22Rv1 (cell line): Measurements from ENCODE around the gene ATP2B2.

Source experiments
- ZFX ChIP-seq: fragments of 450-650 bp; IDR thresholded peaks from 2 replicates; pipeline ENCODE4 v1.6.1; 2017; ENCODE audit warnings: antibody characterized with exemption, borderline replicate concordance
- TF ChIP-seq, protein P1 (sequence below): fragments of 450-650 bp; IDR thresholded peaks from 2 replicates; pipeline ENCODE4 v1.5.1; 2017; ENCODE audit warnings: mild to moderate bottlenecking

DNA sequence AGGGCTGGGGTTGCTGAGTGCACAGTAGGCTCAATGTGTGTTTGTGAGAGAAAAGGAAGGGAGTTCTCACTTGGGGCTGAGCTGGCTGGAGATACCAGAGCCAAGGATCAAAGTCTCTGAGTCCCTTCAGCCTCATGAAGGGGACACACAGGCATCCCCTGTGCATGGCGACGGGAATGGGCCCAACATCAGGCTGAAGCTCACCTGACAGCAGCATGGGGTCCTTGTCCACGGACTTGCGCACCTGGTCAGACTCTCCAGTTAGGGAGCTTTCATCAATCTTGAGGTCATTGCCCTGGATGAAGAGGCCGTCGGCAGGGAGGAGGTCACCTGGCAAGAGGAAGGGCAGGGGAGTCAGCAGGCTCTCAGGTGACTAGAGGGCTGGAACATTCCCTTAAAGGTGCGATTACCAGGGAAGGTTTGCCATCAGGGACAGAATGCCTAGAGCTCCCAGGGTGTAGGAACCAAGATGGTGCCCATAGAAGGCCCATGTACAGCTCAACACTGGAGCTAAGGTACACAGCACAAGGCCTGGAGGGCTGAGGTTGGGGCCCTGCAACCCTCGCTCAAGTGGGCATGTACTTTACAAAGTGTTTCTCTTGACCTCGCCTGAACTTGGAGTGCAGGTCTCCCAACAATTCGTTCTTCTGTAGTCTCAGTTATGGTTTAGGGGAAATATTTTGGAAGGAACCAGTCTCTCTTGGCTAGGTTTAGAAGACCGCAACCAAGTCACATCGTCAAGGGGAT lies 104.5 kb downstream of the ATP2B2 start:
- TF ChIP-seq, protein P1, sequence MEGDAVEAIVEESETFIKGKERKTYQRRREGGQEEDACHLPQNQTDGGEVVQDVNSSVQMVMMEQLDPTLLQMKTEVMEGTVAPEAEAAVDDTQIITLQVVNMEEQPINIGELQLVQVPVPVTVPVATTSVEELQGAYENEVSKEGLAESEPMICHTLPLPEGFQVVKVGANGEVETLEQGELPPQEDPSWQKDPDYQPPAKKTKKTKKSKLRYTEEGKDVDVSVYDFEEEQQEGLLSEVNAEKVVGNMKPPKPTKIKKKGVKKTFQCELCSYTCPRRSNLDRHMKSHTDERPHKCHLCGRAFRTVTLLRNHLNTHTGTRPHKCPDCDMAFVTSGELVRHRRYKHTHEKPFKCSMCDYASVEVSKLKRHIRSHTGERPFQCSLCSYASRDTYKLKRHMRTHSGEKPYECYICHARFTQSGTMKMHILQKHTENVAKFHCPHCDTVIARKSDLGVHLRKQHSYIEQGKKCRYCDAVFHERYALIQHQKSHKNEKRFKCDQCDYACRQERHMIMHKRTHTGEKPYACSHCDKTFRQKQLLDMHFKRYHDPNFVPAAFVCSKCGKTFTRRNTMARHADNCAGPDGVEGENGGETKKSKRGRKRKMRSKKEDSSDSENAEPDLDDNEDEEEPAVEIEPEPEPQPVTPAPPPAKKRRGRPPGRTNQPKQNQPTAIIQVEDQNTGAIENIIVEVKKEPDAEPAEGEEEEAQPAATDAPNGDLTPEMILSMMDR, result no peak
- TF ChIP-seq ZFX, result no peak
